ENCODE results near the gene PRPF31. TPM values are rescaled to one million over a fixed set of nuclear protein-coding genes. Genes with fewer than 3 reads are reported as not detected.

PRPF31 gene
- polyA plus RNA-seq, 1 donor = 48.6 TPM

DNA sequence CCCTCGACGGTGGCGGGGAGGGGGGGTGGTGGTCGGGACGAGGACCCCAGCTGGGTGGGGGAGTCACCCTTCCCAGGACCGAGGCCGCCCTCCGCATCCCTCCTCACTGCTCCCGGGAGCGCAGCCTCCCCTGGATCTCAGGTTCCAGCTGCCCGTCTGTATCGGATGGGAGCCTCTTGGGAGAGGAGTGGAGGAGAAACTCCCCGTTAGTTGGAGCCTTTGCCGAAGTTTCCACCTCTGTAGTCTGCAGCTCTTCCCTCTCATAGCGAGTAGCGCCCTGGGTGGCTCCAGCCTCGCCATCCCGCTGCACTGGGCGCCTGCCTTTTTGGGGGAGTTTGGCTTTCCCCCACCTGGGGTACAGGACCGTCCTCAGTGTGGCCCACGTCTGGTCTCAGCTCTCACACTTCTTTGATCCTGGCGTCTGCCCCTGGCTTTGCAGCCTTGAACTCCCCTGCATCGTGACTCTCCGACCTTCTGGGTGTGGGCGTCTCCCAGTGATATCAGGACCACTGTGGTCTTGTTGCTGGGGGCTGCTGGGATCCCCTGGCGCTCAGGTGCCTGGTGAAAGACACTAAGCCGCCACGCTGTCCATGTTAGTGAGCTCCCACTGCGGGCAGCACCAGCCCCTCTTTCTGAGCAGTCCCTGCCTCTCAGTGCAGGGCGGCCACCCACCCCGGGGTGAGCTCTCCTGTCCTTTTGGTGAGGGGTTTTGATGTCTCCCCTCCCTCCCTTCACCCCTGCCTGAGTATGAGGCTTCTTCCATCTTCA lies 23.1 kb downstream of the PRPF31 start:
- no peaks in the 10 kb centered on the region for H3K9me3 ChIP-seq (ENCODE audit: control insufficient read depth, low read depth, low read length)
- peaks cover 25% of the 10 kb centered on the region for H3K4me1 ChIP-seq (ENCODE audit: control insufficient read depth, insufficient read depth, low read length)
- no peak overlapping the region for H3K27ac ChIP-seq (ENCODE audit: low read length)
- no CpG with 5 or more reads among the region's 31 CpGs for WGBS (ENCODE audit: insufficient coverage, low lambda C conversion rate)
- H3K27me3 ChIP-seq (ENCODE audit: control insufficient read depth, insufficient read depth, low read length) = no peaks in the 10 kb centered on the region
- no peak for DNase-seq
- H3K4me3 ChIP-seq (ENCODE audit: low read length) = peak overlapping the region; percentile 72
- H3K36me3 ChIP-seq (ENCODE audit: control insufficient read depth, insufficient read depth, low read length) = peaks cover 39% of the 10 kb centered on the region

DNA sequence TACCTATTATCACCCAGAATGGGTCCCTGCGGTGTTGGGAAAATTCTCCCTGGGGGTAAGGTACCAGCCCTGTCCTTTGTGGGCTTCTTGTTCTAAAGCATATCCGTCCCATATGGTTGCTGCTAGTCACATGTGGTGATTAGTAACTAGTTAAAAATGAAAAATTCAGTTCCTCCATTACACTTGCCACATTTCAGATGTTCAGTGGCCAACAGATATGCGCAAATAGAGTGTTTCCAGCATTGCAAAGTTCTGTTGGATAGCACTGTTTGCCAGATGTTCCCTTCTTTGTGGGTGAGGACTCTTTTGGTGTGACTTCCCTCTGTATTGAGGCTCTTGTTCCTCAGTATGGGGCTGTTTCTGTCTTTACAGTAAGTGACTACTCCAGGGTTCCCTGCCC lies 25.8 kb downstream of the PRPF31 start:
- DNase-seq = no peak
- no peak overlapping the region for H3K27ac ChIP-seq (ENCODE audit: low read length)
- no peaks in the 10 kb centered on the region for H3K9me3 ChIP-seq (ENCODE audit: control insufficient read depth, low read depth, low read length)
- no peaks in the 10 kb centered on the region for H3K27me3 ChIP-seq (ENCODE audit: control insufficient read depth, insufficient read depth, low read length)
- WGBS (ENCODE audit: insufficient coverage, low lambda C conversion rate) = no CpG with 5 or more reads among the region's 3 CpGs
- H3K4me1 ChIP-seq (ENCODE audit: control insufficient read depth, insufficient read depth, low read length) = peaks cover 19% of the 10 kb centered on the region
- peaks cover 66% of the 10 kb centered on the region for H3K36me3 ChIP-seq (ENCODE audit: control insufficient read depth, insufficient read depth, low read length)
- H3K4me3 ChIP-seq (ENCODE audit: low read length) = no peak overlapping the region

DNA sequence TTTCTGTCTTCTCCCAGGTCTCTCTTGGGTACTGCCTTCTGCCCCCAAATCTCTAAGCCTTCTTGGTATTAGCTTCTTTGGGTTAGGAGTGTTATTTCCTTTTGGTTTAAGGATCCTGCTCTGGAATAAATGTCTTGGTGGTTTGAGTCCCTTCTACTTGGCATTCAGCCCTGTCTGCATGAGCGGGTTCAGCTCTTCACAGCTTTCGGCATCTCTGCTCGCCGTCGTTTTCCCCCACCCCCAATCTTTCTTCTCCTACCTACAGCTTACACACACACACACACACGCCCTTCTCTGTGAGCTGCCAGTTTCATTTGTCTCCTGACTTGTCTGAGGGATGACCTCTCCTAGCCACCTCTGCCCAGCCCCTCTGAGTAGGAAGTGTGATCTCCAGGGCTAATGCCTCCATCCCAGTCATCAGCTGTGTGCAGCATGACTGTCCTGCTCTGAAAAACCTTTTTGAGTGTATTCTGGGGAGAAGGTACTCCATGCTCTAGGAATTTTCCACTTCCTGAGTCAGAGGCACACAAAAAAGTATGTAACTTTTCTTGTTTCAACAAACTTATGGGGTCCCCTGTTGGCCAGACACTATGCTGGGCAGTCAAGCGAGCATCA lies 26.7 kb downstream of the PRPF31 start:
- peaks cover 75% of the 10 kb centered on the region for H3K36me3 ChIP-seq (ENCODE audit: control insufficient read depth, insufficient read depth, low read length)
- H3K4me1 ChIP-seq (ENCODE audit: control insufficient read depth, insufficient read depth, low read length) = peaks cover 19% of the 10 kb centered on the region
- no peaks in the 10 kb centered on the region for H3K9me3 ChIP-seq (ENCODE audit: control insufficient read depth, low read depth, low read length)
- no peaks in the 10 kb centered on the region for H3K27me3 ChIP-seq (ENCODE audit: control insufficient read depth, insufficient read depth, low read length)
- DNase-seq = no peak
- H3K4me3 ChIP-seq (ENCODE audit: low read length) = no peak overlapping the region
- H3K27ac ChIP-seq (ENCODE audit: low read length) = no peak overlapping the region
- no CpG with 5 or more reads among the region's 7 CpGs for WGBS (ENCODE audit: insufficient coverage, low lambda C conversion rate)

DNA sequence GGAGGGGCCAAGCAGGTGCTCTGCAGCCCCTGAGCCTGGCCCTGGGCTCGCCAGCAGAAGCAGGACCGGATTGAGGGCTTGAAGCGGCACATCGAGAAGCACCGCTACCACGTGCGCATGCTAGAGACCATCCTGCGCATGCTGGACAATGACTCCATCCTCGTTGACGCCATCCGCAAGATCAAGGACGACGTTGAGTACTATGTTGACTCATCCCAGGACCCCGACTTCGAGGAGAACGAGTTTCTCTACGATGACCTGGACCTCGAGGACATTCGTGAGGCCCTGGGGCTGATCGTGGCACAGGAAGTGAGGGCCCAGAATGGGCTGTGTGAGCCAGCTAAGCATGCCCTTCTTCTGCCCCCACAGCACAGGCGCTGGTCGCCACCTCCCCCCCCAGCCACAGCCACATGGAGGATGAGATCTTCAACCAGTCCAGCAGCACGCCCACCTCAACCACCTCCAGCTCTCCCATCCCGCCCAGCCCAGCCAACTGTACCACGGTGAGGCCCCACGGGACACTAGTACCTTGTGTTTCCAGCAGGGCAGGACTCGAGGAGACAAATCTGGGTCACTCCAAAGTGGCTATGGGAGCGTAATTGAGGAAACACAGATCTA lies 30.1 kb downstream of the PRPF31 start:
- H3K9me3 ChIP-seq (ENCODE audit: control insufficient read depth, low read depth, low read length) = no peaks in the 10 kb centered on the region
- peaks cover 89% of the 10 kb centered on the region for H3K36me3 ChIP-seq (ENCODE audit: control insufficient read depth, insufficient read depth, low read length)
- no peak for DNase-seq
- peaks cover 10% of the 10 kb centered on the region for H3K4me1 ChIP-seq (ENCODE audit: control insufficient read depth, insufficient read depth, low read length)
- H3K27me3 ChIP-seq (ENCODE audit: control insufficient read depth, insufficient read depth, low read length) = no peaks in the 10 kb centered on the region
- H3K27ac ChIP-seq (ENCODE audit: low read length) = no peak overlapping the region
- no CpG with 5 or more reads among the region's 28 CpGs for WGBS (ENCODE audit: insufficient coverage, low lambda C conversion rate)
- H3K4me3 ChIP-seq (ENCODE audit: low read length) = no peak overlapping the region

DNA sequence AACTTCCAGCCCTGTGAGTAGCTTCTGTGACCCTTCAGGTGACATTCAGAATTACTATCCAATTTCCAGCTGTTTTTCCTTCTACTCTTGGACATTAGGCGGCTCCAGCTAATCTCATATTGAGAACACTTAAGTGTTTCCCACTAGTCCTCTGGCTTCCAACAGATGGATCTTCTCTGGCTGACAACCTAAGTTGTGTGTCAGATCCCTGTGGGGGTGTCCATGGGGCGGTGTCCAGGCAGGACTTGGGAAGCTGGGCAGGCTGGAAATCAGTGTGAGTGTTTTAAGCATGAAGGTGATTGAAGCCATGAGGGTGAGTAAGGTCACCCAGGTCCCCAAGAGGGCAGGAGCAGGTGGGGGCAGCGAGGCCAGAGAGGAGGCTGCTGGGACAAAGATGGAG lies 32.1 kb downstream of the PRPF31 start:
- no CpG with 5 or more reads among the region's 3 CpGs for WGBS (ENCODE audit: insufficient coverage, low lambda C conversion rate)
- no peaks in the 10 kb centered on the region for H3K27me3 ChIP-seq (ENCODE audit: control insufficient read depth, insufficient read depth, low read length)

DNA sequence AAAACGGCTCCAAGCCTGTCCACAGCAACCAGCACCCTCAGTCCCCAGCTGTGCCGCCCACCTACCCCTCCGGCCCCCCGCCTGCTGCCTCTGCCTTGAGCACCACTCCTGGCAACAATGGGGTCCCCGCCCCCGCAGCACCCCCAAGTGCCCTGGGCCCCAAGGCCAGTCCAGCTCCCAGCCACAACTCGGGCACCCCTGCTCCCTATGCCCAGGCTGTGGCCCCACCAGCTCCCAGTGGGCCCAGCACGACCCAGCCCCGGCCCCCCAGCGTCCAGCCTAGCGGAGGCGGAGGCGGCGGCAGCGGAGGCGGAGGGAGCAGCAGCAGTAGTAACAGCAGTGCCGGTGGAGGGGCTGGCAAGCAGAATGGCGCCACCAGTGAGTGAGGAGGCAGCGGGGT lies 32.6 kb downstream of the PRPF31 start:
- no peak for DNase-seq
- WGBS (ENCODE audit: insufficient coverage, low lambda C conversion rate) = no CpG with 5 or more reads among the region's 19 CpGs
- H3K27me3 ChIP-seq (ENCODE audit: control insufficient read depth, insufficient read depth, low read length) = no peaks in the 10 kb centered on the region
- H3K27ac ChIP-seq (ENCODE audit: low read length) = no peak overlapping the region
- no peaks in the 10 kb centered on the region for H3K9me3 ChIP-seq (ENCODE audit: control insufficient read depth, low read depth, low read length)
- H3K4me1 ChIP-seq (ENCODE audit: control insufficient read depth, insufficient read depth, low read length) = no peaks in the 10 kb centered on the region
- peaks cover 96% of the 10 kb centered on the region for H3K36me3 ChIP-seq (ENCODE audit: control insufficient read depth, insufficient read depth, low read length)
- no peak overlapping the region for H3K4me3 ChIP-seq (ENCODE audit: low read length)

More for the DNA sequence above, 32.1 kb downstream of the PRPF31 start:
- H3K36me3 ChIP-seq (ENCODE audit: control insufficient read depth, insufficient read depth, low read length) = peaks cover 96% of the 10 kb centered on the region
- no peak overlapping the region for H3K4me3 ChIP-seq (ENCODE audit: low read length)
- no peaks in the 10 kb centered on the region for H3K4me1 ChIP-seq (ENCODE audit: control insufficient read depth, insufficient read depth, low read length)
- no peak overlapping the region for H3K27ac ChIP-seq (ENCODE audit: low read length)
- no peaks in the 10 kb centered on the region for H3K9me3 ChIP-seq (ENCODE audit: control insufficient read depth, low read depth, low read length)
- DNase-seq = no peak

DNA sequence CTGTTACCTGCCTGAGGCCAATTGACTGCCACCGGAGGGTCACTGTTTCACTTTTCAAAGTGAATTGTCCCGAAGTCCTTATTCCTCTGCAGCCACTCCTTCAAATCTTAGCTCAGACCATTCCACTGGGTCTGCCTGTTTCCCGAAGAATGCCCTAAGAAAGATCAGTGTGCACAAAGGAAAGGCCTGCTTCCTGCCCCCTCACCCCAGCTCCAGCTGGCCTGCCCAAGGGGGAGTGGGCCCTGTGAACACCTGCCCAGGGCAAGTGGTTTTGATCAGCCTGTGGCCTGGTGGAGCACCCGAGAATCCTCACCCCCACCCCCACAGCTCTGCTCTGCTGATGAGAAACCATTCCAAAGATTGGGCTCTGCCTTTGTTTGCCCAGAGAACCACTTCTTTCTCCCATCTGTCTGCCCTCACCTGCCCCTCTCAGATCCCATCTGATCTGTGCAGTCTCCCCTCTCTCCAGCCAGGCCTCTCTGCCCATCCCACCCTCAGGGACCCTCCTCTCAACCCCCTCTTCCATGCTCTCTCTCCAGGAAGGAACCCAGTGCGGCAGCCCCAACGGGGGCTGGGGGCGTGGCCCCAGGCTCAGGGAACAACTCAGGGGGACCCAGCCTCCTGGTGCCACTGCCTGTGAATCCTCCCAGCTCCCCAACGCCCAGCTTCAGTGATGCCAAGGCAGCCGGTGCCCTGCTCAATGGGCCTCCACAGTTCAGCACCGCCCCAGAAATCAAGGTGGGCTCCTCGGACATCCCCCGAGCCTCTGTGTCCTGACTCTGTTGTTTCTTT lies 33.7 kb downstream of the PRPF31 start:
- Histone ChIP-seq H3K27ac (ENCODE audit: low read length) (no peak overlapping the region), H3K4me3 (ENCODE audit: low read length) (no peak overlapping the region), H3K9me3 (ENCODE audit: control insufficient read depth, low read depth, low read length) (no peaks in the 10 kb centered on the region), H3K36me3 (ENCODE audit: control insufficient read depth, insufficient read depth, low read length) (peaks cover 95% of the 10 kb centered on the region), H3K4me1 (ENCODE audit: control insufficient read depth, insufficient read depth, low read length) (no peaks in the 10 kb centered on the region), H3K27me3 (ENCODE audit: control insufficient read depth, insufficient read depth, low read length) (no peaks in the 10 kb centered on the region)
- DNase-seq = no peak
- WGBS (ENCODE audit: insufficient coverage, low lambda C conversion rate) = 100% methylated on average over 3 of the region's 12 CpGs

DNA sequence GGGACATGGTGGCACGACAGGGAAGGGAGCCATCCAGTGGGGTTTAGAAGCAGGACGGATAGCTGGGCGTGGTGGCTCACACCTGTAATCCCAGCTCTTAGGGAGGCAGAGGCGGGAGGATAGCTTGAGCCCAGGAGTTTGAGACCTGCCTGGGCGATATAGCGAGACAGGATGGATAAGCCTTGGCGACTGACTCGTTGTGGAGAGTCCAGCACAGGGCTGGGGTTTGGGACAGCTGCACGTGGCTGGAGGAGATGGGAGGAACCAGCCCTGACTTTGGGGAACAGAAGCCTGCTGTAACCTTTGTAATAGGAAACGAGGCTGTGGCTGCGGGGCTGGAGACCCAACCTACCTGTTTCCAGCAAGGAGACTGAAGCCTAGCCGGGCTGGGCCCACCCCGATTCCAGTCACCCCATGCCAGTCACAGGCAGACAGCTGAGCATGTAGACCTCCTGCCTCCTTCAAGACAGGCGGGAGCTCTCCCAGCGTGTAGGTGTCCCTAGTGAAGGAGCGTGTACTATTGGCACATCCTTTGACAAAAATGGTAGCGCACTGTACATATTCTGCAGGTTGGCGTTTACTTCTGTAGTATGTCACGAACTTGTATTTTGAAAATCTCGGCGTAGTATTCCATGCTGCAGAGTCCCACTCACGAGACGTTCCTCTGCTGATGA lies 35.9 kb downstream of the PRPF31 start:
- Histone ChIP-seq H3K27me3 (ENCODE audit: control insufficient read depth, insufficient read depth, low read length) (no peaks in the 10 kb centered on the region), H3K4me1 (ENCODE audit: control insufficient read depth, insufficient read depth, low read length) (no peaks in the 10 kb centered on the region), H3K4me3 (ENCODE audit: low read length) (no peak overlapping the region), H3K36me3 (ENCODE audit: control insufficient read depth, insufficient read depth, low read length) (peaks cover 94% of the 10 kb centered on the region), H3K27ac (ENCODE audit: low read length) (no peak overlapping the region), H3K9me3 (ENCODE audit: control insufficient read depth, low read depth, low read length) (no peaks in the 10 kb centered on the region)
- 81% methylated on average over 4 of the region's 23 CpGs for WGBS (ENCODE audit: insufficient coverage, low lambda C conversion rate)
- DNase-seq = no peak

DNA sequence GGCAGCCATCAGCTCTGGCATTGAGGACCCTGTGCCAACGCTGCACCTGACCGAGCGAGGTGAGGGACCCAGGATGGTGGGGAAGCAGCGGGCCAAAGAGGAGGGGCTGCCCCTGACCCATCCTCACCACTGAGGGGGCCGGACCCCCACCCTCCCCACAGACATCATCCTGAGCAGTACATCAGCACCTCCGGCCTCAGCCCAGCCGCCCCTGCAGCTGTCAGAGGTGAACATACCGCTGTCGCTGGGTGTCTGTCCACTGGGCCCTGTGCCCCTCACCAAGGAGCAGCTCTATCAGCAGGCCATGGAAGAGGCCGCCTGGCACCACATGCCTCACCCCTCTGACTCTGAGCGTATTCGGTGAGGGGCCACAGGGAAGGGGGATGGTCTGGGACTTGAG lies 36.7 kb downstream of the PRPF31 start:
- no CpG with 5 or more reads among the region's 12 CpGs for WGBS (ENCODE audit: insufficient coverage, low lambda C conversion rate)
- Histone ChIP-seq H3K4me3 (ENCODE audit: low read length) (no peak overlapping the region), H3K27me3 (ENCODE audit: control insufficient read depth, insufficient read depth, low read length) (no peaks in the 10 kb centered on the region), H3K36me3 (ENCODE audit: control insufficient read depth, insufficient read depth, low read length) (peaks cover 94% of the 10 kb centered on the region), H3K27ac (ENCODE audit: low read length) (no peak overlapping the region), H3K9me3 (ENCODE audit: control insufficient read depth, low read depth, low read length) (no peaks in the 10 kb centered on the region), H3K4me1 (ENCODE audit: control insufficient read depth, insufficient read depth, low read length) (no peaks in the 10 kb centered on the region)
- no peak for DNase-seq

Data from large intestine (tissue), 3 donors.